HepG2 (cell line): ENCODE data around the gene RTN4. TPM values are rescaled to one million over a fixed set of nuclear protein-coding genes. Genes with fewer than 3 reads are reported as not detected.

ENCODE experiments used
- CREM ChIP-seq, 2 experiments: sonication (generic) in 1 of 2; formaldehyde crosslinking in 1 of 2; IDR thresholded peaks; 2 replicates each; pipeline versions ENCODE4 v1.4.0 to v1.6.1; 2016 to 2020; ENCODE audit warnings: antibody characterized with exemption in 1 of 2, mild to moderate bottlenecking in 1 of 2, missing genetic modification reagents in 1 of 2
- GATAD2A ChIP-seq: IDR thresholded peaks from 2 replicates; pipeline ENCODE4 v1.6.1; 2016
- GPN1 ChIP-seq: sonication (generic); formaldehyde crosslinking; IDR thresholded peaks from 2 replicates; pipeline ENCODE4 v1.5.1; 2020; ENCODE audit warnings: missing genetic modification reagents, borderline replicate concordance
- SAP130 ChIP-seq: IDR thresholded peaks from 2 replicates; pipeline ENCODE4 v1.6.1; 2016; ENCODE audit warnings: low read depth
- ZBTB7A ChIP-seq: sonication (generic); formaldehyde crosslinking; IDR thresholded peaks from 2 replicates; pipeline ENCODE4 v1.8.0; 2022; ENCODE audit warnings: mild to moderate bottlenecking, missing genetic modification reagents
- ZNF558 ChIP-seq: sonication (generic); formaldehyde crosslinking; IDR thresholded peaks from 2 replicates; pipeline ENCODE4 v1.9.0; 2022; ENCODE audit warnings: mild to moderate bottlenecking, missing genetic modification reagents, borderline replicate concordance
- ZNF709 ChIP-seq: sonication (generic); formaldehyde crosslinking; IDR thresholded peaks from 2 replicates; pipeline ENCODE4 v1.5.0; 2020; ENCODE audit warnings: mild to moderate bottlenecking, missing genetic modification reagents
- ZNF792 ChIP-seq: IDR thresholded peaks from 2 replicates; pipeline ENCODE4 v1.6.1; 2016
- polyA plus RNA-seq, 8 experiments: library from polyadenylated mRNA; depleted of rRNA in 3 of 8; stranded (reverse) in 7 of 8; unstranded in 1 of 8; fragments of >200 nt; fragmentation: Illumina TruSeq in 4 of 8; extraction: Trizol in 4 of 8; gene quantifications; 2 replicates each; pipeline versions ENCODE4 v1.2.1 to v1.2.3, GENCODE V29; 2011 to 2016; ENCODE audit warnings: low read depth in 4 of 8, missing spikeins in 1 of 8, mixed read lengths in 1 of 8; ENCODE audit not compliant: insufficient read depth in 1 of 8
- total RNA-seq, 5 experiments: library from RNA; depleted of rRNA; stranded (reverse); fragments of >200 nt; fragmentation: Illumina TruSeq; extraction: Trizol; gene quantifications; 2 replicates each; pipeline ENCODE4 v1.2.3, GENCODE V29; 2016; ENCODE audit warnings: low read depth in 1 of 5
- TF ChIP-seq, protein P1 (sequence below): sonication (generic); formaldehyde crosslinking; IDR thresholded peaks from 2 replicates; pipeline ENCODE4 v1.4.0; 2020; ENCODE audit warnings: missing genetic modification reagents, borderline replicate concordance
- TF ChIP-seq, protein P2 (sequence below): sonication (generic); formaldehyde crosslinking; IDR thresholded peaks from 2 replicates; pipeline ENCODE4 v1.5.1; 2020; ENCODE audit warnings: missing genetic modification reagents, mild to moderate bottlenecking, borderline replicate concordance
- TF ChIP-seq, protein P3 (sequence below): sonication (generic); formaldehyde crosslinking; IDR thresholded peaks from 2 replicates; pipeline ENCODE4 v1.5.0; 2020; ENCODE audit warnings: mild to moderate bottlenecking, missing genetic modification reagents
- TF ChIP-seq, protein P4 (sequence below): sonication (generic); formaldehyde crosslinking; IDR thresholded peaks from 2 replicates; pipeline ENCODE4 v1.4.0; 2020; ENCODE audit warnings: missing genetic modification reagents, mild to moderate bottlenecking, borderline replicate concordance
- TF ChIP-seq, protein P5 (sequence below): sonication (generic); formaldehyde crosslinking; IDR thresholded peaks from 2 replicates; pipeline ENCODE4 v1.4.0; 2020; ENCODE audit warnings: missing genetic modification reagents

Gene RTN4
- total and polyA plus RNA-seq, 2 of the 13 experiments (the other 11 are each of a cell fraction or from before 2014, with no cell fraction given), result 98.4 to 133 TPM

DNA sequence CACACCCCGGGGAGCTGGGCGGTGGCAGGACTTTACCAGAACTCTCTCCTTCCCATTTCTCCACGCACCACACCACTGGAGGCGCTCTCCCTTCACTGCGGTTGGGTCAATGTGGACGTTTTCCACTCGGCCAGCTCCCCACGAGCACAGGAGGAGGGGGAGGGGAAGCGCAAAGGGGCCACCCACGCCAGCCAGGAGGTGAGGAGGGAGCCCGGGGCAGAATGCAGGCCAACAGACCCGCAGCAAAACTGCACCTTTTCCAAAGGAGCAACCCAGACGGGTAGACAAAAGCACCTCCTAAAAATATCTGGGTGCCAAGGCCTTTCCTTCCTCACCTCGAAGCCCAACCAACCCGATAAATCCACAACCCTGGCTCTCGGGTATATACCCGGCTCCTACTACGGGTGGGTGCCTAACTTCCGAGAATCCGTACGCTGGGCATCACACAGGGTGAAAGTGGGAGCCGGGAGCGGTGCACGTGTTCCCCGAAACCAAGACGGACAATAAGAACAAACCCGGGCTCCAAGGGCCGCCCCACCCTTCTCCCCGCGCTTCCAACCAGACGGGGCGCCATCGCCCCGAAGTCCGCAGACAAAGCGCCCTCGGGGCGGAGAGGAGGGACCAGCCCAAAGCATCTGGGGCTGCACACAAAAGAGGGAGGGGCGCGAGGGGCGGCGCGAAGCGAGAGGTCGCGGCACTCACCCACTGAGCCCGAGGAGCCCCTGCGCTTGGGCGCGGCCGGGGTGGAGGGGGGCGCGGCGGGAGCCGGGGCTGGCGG, 1.0 kb downstream of the RTN4 start (continued):
- TF ChIP-seq SAP130 (CRISPR knock-in tag), result peak; percentile 53; the same call in 1 of the 2 replicates
- no peak for TF ChIP-seq ZNF709 (CRISPR knock-in tag)
- peak; percentile 14; the same call in 1 of the 2 replicates for TF ChIP-seq GPN1 (CRISPR knock-in tag)
- TF ChIP-seq, protein P1, sequence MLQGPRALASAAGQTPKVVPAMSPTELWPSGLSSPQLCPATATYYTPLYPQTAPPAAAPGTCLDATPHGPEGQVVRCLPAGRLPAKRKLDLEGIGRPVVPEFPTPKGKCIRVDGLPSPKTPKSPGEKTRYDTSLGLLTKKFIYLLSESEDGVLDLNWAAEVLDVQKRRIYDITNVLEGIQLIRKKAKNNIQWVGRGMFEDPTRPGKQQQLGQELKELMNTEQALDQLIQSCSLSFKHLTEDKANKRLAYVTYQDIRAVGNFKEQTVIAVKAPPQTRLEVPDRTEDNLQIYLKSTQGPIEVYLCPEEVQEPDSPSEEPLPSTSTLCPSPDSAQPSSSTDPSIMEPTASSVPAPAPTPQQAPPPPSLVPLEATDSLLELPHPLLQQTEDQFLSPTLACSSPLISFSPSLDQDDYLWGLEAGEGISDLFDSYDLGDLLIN (CRISPR knock-in tag), result no peak
- TF ChIP-seq, protein P2, sequence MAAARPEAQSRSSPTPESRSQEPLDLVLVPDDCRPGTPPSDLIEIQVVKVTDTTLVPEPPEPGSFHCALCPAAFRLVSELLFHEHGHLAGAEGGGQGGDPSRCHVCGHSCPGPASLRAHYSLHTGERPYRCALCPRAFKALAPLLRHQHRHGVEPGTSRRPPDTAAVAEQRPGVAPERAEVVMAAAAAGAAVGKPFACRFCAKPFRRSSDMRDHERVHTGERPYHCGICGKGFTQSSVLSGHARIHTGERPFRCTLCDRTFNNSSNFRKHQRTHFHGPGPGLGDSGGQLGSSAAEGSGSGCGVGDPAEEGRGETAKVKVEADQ (CRISPR knock-in tag), result peak; percentile 64; the same call in 1 of the 2 replicates
- TF ChIP-seq, protein P3, sequence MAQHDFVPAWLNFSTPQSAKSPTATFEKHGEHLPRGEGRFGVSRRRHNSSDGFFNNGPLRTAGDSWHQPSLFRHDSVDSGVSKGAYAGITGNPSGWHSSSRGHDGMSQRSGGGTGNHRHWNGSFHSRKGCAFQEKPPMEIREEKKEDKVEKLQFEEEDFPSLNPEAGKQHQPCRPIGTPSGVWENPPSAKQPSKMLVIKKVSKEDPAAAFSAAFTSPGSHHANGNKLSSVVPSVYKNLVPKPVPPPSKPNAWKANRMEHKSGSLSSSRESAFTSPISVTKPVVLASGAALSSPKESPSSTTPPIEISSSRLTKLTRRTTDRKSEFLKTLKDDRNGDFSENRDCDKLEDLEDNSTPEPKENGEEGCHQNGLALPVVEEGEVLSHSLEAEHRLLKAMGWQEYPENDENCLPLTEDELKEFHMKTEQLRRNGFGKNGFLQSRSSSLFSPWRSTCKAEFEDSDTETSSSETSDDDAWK (CRISPR knock-in tag), result no peak
- TF ChIP-seq, protein P4, sequence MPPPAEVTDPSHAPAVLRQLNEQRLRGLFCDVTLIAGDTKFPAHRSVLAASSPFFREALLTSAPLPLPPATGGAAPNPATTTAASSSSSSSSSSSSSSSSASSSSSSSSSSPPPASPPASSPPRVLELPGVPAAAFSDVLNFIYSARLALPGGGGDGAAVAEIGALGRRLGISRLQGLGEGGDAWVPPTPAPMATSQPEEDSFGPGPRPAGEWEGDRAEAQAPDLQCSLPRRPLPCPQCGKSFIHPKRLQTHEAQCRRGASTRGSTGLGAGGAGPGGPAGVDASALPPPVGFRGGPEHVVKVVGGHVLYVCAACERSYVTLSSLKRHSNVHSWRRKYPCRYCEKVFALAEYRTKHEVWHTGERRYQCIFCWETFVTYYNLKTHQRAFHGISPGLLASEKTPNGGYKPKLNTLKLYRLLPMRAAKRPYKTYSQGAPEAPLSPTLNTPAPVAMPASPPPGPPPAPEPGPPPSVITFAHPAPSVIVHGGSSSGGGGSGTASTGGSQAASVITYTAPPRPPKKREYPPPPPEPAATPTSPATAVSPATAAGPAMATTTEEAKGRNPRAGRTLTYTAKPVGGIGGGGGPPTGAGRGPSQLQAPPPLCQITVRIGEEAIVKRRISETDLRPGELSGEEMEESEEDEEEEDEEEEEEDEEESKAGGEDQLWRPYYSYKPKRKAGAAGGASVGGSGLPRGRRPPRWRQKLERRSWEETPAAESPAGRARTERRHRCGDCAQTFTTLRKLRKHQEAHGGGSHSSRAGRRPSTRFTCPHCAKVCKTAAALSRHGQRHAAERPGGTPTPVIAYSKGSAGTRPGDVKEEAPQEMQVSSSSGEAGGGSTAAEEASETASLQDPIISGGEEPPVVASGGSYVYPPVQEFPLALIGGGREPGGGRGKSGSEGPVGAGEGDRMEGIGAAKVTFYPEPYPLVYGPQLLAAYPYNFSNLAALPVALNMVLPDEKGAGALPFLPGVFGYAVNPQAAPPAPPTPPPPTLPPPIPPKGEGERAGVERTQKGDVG, result peak; percentile 67; the same call in 1 of the 2 replicates
- peak; percentile 50; the same call in 1 of the 2 replicates for TF ChIP-seq ZNF558
- TF ChIP-seq ZNF792 (CRISPR knock-in tag), result peak; percentile 67; the same call in 1 of the 2 replicates
- TF ChIP-seq, protein P5, sequence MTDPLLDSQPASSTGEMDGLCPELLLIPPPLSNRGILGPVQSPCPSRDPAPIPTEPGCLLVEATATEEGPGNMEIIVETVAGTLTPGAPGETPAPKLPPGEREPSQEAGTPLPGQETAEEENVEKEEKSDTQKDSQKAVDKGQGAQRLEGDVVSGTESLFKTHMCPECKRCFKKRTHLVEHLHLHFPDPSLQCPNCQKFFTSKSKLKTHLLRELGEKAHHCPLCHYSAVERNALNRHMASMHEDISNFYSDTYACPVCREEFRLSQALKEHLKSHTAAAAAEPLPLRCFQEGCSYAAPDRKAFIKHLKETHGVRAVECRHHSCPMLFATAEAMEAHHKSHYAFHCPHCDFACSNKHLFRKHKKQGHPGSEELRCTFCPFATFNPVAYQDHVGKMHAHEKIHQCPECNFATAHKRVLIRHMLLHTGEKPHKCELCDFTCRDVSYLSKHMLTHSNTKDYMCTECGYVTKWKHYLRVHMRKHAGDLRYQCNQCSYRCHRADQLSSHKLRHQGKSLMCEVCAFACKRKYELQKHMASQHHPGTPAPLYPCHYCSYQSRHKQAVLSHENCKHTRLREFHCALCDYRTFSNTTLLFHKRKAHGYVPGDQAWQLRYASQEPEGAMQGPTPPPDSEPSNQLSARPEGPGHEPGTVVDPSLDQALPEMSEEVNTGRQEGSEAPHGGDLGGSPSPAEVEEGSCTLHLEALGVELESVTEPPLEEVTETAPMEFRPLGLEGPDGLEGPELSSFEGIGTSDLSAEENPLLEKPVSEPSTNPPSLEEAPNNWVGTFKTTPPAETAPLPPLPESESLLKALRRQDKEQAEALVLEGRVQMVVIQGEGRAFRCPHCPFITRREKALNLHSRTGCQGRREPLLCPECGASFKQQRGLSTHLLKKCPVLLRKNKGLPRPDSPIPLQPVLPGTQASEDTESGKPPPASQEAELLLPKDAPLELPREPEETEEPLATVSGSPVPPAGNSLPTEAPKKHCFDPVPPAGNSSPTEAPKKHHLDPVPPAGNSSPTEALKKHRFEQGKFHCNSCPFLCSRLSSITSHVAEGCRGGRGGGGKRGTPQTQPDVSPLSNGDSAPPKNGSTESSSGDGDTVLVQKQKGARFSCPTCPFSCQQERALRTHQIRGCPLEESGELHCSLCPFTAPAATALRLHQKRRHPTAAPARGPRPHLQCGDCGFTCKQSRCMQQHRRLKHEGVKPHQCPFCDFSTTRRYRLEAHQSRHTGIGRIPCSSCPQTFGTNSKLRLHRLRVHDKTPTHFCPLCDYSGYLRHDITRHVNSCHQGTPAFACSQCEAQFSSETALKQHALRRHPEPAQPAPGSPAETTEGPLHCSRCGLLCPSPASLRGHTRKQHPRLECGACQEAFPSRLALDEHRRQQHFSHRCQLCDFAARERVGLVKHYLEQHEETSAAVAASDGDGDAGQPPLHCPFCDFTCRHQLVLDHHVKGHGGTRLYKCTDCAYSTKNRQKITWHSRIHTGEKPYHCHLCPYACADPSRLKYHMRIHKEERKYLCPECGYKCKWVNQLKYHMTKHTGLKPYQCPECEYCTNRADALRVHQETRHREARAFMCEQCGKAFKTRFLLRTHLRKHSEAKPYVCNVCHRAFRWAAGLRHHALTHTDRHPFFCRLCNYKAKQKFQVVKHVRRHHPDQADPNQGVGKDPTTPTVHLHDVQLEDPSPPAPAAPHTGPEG (CRISPR knock-in tag), result no peak
- TF ChIP-seq GATAD2A (CRISPR knock-in tag), result peak; percentile 96
- TF ChIP-seq CREM (IDR thresholded peaks at IDR 0.05), result peak; percentile 35; the same call in 1 of the 2 replicates
- no peak for TF ChIP-seq CREM (CRISPR knock-in tag; IDR thresholded peaks at IDR 0.05)
- TF ChIP-seq ZBTB7A (CRISPR knock-in tag), result no peak; the same call in 1 of the 2 replicates
